Coronary artery (tissue), 2 donors: Measurements from ENCODE around the gene E2F2.

Experiments
- DNase-seq: peaks from one replicate; pipeline ENCODE4 v3.0.0-alpha.2; 2017; ENCODE audit warnings: low spot score
- H3K27ac ChIP-seq, 2 donors: fragments of 200-600 bp; sonication (generic); one replicate each; pipeline ENCODE4 v1.5.1; 2016 to 2019
- H3K4me3 ChIP-seq: fragments of 200-600 bp; sonication (generic); 2 replicates; pipeline ENCODE4 v1.5.1; 2016; ENCODE audit warnings: mild to moderate bottlenecking, moderate library complexity
- CTCF ChIP-seq: fragments of 200-600 bp; sonication (generic); IDR thresholded peaks from one replicate; pipeline ENCODE4 v1.5.1; 2019; ENCODE audit warnings: antibody characterized with exemption

The E2F2 gene

GRCh38 chr1:23472351-23473036, 58.5 kb downstream of the E2F2 start:
- no peak overlapping the region for H3K4me3 ChIP-seq
- TF ChIP-seq CTCF = no peak
- no peak for DNase-seq
- H3K27ac ChIP-seq = peak overlapping the region in 1 of 2 donors; percentile 40

- no peak for TF ChIP-seq CTCF
- peak overlapping the region in 1 of 2 donors; percentile 89 for H3K27ac ChIP-seq
- no peak overlapping the region for H3K4me3 ChIP-seq
- DNase-seq = no peak
Measured at GRCh38 chr1:23471473-23472075, 59.5 kb downstream of the E2F2 start.

- DNase-seq = peak; percentile 81
- Histone ChIP-seq H3K27ac (peak overlapping the region; percentile 11 to 89), H3K4me3 (peak overlapping the region; percentile 21)
- TF ChIP-seq CTCF = no peak
Measured at GRCh38 chr1:23470282-23471070, 60.6 kb downstream of the E2F2 start.

GRCh38 chr1:23469372-23469982, 61.6 kb downstream of the E2F2 start:
- no peak for DNase-seq
- Histone ChIP-seq H3K27ac (peak overlapping the region in 1 of 2 donors; percentile 89), H3K4me3 (no peak overlapping the region)
- TF ChIP-seq CTCF = no peak

- TF ChIP-seq CTCF = no peak
- H3K27ac ChIP-seq = no peak overlapping the region
- no peak overlapping the region for H3K4me3 ChIP-seq
- DNase-seq = no peak
Measured at GRCh38 chr1:23466423-23466989, 64.5 kb downstream of the E2F2 start.

GRCh38 chr1:23463286-23463685, 67.7 kb downstream of the E2F2 start:
- Histone ChIP-seq H3K4me3 (no peak overlapping the region), H3K27ac (no peak overlapping the region)
- no peak for TF ChIP-seq CTCF
- DNase-seq = no peak
